SH-SY5Y (cell line): ENCODE results near the gene C16orf78.

Experiments
- GATA2 ChIP-seq: IDR thresholded peaks from 2 replicates; pipeline ENCODE4 v1.6.1; 2011; ENCODE audit warnings: mild to moderate bottlenecking, low read depth, low read length
- GATA3 ChIP-seq: IDR thresholded peaks from 2 replicates; pipeline ENCODE4 v1.6.1; 2011; ENCODE audit warnings: low read depth, mild to moderate bottlenecking, low read length, moderate library complexity

GRCh38 chr16:49437344-49437743 is 63.7 kb downstream of the C16orf78 start:
- no peak for TF ChIP-seq GATA2
- no peak for TF ChIP-seq GATA3
